ENCODE results near the gene RASAL2.

Gene RASAL2

DNA sequence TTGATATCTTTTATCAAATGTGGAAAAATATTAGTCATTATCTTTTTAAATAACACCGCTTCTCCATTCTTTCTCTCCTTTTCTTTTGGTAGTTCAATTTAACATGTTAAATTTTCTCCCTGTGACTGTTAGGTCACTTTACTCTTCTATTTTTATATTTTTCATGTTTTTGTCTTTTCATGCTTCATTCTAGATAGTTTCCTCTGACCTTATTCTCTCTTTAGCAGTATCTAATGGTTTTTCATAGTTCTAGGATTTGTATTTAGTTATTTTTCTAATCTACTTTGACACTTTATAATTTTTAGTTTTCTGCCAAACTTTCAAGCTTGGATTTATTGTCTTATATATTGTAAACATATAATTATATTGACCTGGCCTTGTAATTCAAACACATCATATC, 116.0 kb downstream of the RASAL2 start:
- Histone ChIP-seq H3K4me3 (ENCODE audit: low read length) (no peak overlapping the region), H4K20me1 (ENCODE audit: insufficient read depth, low read length) (no peaks in the 10 kb centered on the region), H3K4me2 (ENCODE audit: low read length) (no peak overlapping the region), H3K9ac (ENCODE audit: low read length) (no peak overlapping the region), H3K36me3 (replicated peaks; ENCODE audit: low read depth, low read length) (peaks cover 7% of the 10 kb centered on the region), H3K79me2 (ENCODE audit: low read length) (no peaks in the 10 kb centered on the region), H3K27me3 (ENCODE audit: low read depth, low read length) (no peaks in the 10 kb centered on the region), H3K4me1 (ENCODE audit: low read length) (no peaks in the 10 kb centered on the region), H3K9me3 (ENCODE audit: insufficient read depth, low read length) (peaks cover 11% of the 10 kb centered on the region; the same call in 1 of the 2 replicates), H3K27ac (ENCODE audit: low read length) (no peak overlapping the region), H2AFZ (ENCODE audit: low read depth, low read length) (no peak overlapping the region)
- no peak for TF ChIP-seq EZH2phosphoT487 (IDR thresholded peaks at IDR 0.05; ENCODE audit: low read depth)
- TF ChIP-seq, protein P1, sequence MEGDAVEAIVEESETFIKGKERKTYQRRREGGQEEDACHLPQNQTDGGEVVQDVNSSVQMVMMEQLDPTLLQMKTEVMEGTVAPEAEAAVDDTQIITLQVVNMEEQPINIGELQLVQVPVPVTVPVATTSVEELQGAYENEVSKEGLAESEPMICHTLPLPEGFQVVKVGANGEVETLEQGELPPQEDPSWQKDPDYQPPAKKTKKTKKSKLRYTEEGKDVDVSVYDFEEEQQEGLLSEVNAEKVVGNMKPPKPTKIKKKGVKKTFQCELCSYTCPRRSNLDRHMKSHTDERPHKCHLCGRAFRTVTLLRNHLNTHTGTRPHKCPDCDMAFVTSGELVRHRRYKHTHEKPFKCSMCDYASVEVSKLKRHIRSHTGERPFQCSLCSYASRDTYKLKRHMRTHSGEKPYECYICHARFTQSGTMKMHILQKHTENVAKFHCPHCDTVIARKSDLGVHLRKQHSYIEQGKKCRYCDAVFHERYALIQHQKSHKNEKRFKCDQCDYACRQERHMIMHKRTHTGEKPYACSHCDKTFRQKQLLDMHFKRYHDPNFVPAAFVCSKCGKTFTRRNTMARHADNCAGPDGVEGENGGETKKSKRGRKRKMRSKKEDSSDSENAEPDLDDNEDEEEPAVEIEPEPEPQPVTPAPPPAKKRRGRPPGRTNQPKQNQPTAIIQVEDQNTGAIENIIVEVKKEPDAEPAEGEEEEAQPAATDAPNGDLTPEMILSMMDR (IDR thresholded peaks at IDR 0.05; ENCODE audit: low read depth, low read length), result no peak

DNA sequence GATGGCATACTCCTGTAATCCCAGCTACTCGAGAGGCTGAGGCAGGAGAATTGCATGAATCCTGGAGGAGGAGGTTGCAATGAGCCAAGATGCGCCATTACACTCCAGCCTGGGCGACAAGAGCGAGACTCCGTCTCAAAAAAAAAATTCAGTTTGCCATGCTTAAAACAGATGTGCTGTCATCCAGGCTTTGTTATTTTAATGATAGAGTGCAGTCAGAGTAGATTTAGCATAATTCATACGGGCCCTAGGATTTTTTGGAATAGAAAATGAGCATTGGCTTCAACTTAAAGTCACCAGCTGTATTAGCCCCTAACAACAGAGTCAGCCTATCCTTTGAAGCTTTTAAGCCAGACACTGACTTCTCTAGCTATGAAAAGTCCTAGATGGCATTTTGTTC, 124.6 kb downstream of the RASAL2 start:
- Histone ChIP-seq H3K27ac (ENCODE audit: low read length) (no peak overlapping the region), H3K4me2 (ENCODE audit: low read length) (no peak overlapping the region), H3K27me3 (ENCODE audit: low read depth, low read length) (no peaks in the 10 kb centered on the region), H3K9ac (ENCODE audit: low read length) (no peak overlapping the region), H3K36me3 (replicated peaks; ENCODE audit: low read depth, low read length) (no peaks in the 10 kb centered on the region), H3K4me3 (ENCODE audit: low read length) (no peak overlapping the region), H3K9me3 (ENCODE audit: insufficient read depth, low read length) (no peaks in the 10 kb centered on the region), H3K79me2 (ENCODE audit: low read length) (no peaks in the 10 kb centered on the region), H4K20me1 (ENCODE audit: insufficient read depth, low read length) (no peaks in the 10 kb centered on the region), H2AFZ (ENCODE audit: low read depth, low read length) (no peak overlapping the region), H3K4me1 (ENCODE audit: low read length) (no peaks in the 10 kb centered on the region)
- TF ChIP-seq, protein P1 (IDR thresholded peaks at IDR 0.05; ENCODE audit: low read depth, low read length), result no peak
- no peak for TF ChIP-seq EZH2phosphoT487 (IDR thresholded peaks at IDR 0.05; ENCODE audit: low read depth)

DNA sequence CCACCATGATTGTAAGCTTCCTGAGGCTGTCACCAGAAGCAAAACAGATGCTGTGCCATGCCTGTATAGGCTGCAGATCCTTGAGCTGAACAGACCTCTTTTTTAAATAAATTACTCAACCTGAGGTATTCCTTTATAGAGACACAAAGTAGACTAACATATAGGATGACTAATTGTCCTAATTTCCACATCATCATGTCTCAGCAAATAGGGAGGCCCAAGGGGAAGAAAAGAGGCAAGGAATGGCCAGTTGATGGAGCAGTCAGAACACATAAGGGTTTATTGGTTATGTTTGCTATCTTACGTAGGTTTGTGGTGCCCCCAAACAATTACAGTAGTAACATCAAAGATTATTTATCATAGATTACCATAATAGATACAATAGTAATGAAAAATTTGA, 126.2 kb downstream of the RASAL2 start:
- Histone ChIP-seq H4K20me1 (ENCODE audit: insufficient read depth, low read length) (no peaks in the 10 kb centered on the region), H3K9me3 (ENCODE audit: insufficient read depth, low read length) (no peaks in the 10 kb centered on the region), H2AFZ (ENCODE audit: low read depth, low read length) (no peak overlapping the region), H3K79me2 (ENCODE audit: low read length) (no peaks in the 10 kb centered on the region), H3K9ac (ENCODE audit: low read length) (no peak overlapping the region), H3K27ac (ENCODE audit: low read length) (no peak overlapping the region), H3K36me3 (replicated peaks; ENCODE audit: low read depth, low read length) (no peaks in the 10 kb centered on the region), H3K4me1 (ENCODE audit: low read length) (no peaks in the 10 kb centered on the region), H3K27me3 (ENCODE audit: low read depth, low read length) (no peaks in the 10 kb centered on the region), H3K4me2 (ENCODE audit: low read length) (no peak overlapping the region), H3K4me3 (ENCODE audit: low read length) (no peak overlapping the region)
- TF ChIP-seq EZH2phosphoT487 (IDR thresholded peaks at IDR 0.05; ENCODE audit: low read depth), result no peak
- TF ChIP-seq, protein P1 (IDR thresholded peaks at IDR 0.05; ENCODE audit: low read depth, low read length), result no peak

DNA sequence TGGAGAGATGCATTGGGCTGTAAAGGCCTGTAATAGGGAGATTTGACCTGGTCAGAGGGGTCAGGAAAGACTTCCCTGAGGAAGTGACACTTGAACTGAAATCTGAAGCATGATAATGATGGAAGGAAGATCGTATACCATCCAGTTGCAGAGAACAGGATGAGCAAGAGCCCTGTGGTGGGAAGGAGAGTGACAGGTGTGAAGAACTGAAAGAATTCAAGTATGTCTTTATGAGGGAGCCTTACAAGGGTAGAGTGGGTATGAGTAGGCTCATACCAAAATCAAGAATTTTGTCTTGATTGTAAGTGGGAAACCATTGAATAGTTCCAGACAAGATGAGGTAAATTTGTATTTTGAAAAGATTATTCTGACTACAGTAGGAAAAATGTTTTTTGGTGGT, 129.4 kb downstream of the RASAL2 start:
- Histone ChIP-seq H3K4me3 (ENCODE audit: low read length) (no peak overlapping the region), H3K9ac (ENCODE audit: low read length) (no peak overlapping the region), H3K4me1 (ENCODE audit: low read length) (no peaks in the 10 kb centered on the region), H3K79me2 (ENCODE audit: low read length) (no peaks in the 10 kb centered on the region), H3K9me3 (ENCODE audit: insufficient read depth, low read length) (no peaks in the 10 kb centered on the region), H3K27me3 (ENCODE audit: low read depth, low read length) (no peaks in the 10 kb centered on the region), H4K20me1 (ENCODE audit: insufficient read depth, low read length) (no peaks in the 10 kb centered on the region), H3K27ac (ENCODE audit: low read length) (no peak overlapping the region), H2AFZ (ENCODE audit: low read depth, low read length) (no peak overlapping the region), H3K4me2 (ENCODE audit: low read length) (no peak overlapping the region), H3K36me3 (replicated peaks; ENCODE audit: low read depth, low read length) (no peaks in the 10 kb centered on the region)
- TF ChIP-seq EZH2phosphoT487 (IDR thresholded peaks at IDR 0.05; ENCODE audit: low read depth), result no peak
- TF ChIP-seq, protein P1 (IDR thresholded peaks at IDR 0.05; ENCODE audit: low read depth, low read length), result no peak
